Gastrocnemius medialis (tissue), 4 donors: ENCODE measurements around the gene LHX3.

ENCODE experiments used
- POLR2A ChIP-seq, 2 donors: fragments of 450-650 bp; IDR thresholded peaks; one replicate each; pipeline ENCODE4 v1.6.1; 2017; ENCODE audit warnings: antibody characterized with exemption in 2 of 2, mild to moderate bottlenecking in 2 of 2, moderate library complexity in 2 of 2
- TF ChIP-seq, protein P1 (sequence below), 5 experiments: fragments of 450-650 bp in 3 of 5; fragments of 200-600 bp in 2 of 5; sonication (generic) in 2 of 5; IDR thresholded peaks in 4 of 5; conservative IDR thresholded peaks in 1 of 5; 1 replicate in 4 of 5; 2 replicates in 1 of 5; pipeline ENCODE4 v1.5.1; 2016 to 2019; ENCODE audit warnings: antibody characterized with exemption in 5 of 5, mild to moderate bottlenecking in 3 of 5, moderate library complexity in 3 of 5

GRCh38 chr9:136198605-136199083 is 6.3 kb downstream of the LHX3 start:
- TF ChIP-seq, protein P1, sequence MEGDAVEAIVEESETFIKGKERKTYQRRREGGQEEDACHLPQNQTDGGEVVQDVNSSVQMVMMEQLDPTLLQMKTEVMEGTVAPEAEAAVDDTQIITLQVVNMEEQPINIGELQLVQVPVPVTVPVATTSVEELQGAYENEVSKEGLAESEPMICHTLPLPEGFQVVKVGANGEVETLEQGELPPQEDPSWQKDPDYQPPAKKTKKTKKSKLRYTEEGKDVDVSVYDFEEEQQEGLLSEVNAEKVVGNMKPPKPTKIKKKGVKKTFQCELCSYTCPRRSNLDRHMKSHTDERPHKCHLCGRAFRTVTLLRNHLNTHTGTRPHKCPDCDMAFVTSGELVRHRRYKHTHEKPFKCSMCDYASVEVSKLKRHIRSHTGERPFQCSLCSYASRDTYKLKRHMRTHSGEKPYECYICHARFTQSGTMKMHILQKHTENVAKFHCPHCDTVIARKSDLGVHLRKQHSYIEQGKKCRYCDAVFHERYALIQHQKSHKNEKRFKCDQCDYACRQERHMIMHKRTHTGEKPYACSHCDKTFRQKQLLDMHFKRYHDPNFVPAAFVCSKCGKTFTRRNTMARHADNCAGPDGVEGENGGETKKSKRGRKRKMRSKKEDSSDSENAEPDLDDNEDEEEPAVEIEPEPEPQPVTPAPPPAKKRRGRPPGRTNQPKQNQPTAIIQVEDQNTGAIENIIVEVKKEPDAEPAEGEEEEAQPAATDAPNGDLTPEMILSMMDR (IDR thresholded peaks at IDR 0.05 in 4 of 5, conservative IDR thresholded peaks at IDR 0.05 in 1 of 5): no peak
- no peak for TF ChIP-seq POLR2A (IDR thresholded peaks at IDR 0.05)
